IPS DF 6.9 (cell line): Measurements from ENCODE around the gene ERVFRD-1.

Experiments
- DNase-seq: peaks from one replicate; pipeline ENCODE4 v3.0.0-alpha.2; 2013; ENCODE audit warnings: low read depth, low spot score
- H3K27ac ChIP-seq: one replicate; pipeline ENCODE4 v1.5.1; 2013; ENCODE audit warnings: low read length, control low read depth
- H3K27me3 ChIP-seq: 2 replicates; pipeline ENCODE4 v1.6.1; 2013; ENCODE audit warnings: mild to moderate bottlenecking, low read length; ENCODE audit not compliant: control insufficient read depth, insufficient read depth
- H3K36me3 ChIP-seq: 2 replicates; pipeline ENCODE4 v1.6.1; 2013; ENCODE audit warnings: low read length; ENCODE audit not compliant: control insufficient read depth, insufficient read depth
- H3K4me1 ChIP-seq: 2 replicates; pipeline ENCODE4 v1.6.1; 2013; ENCODE audit warnings: low read length; ENCODE audit not compliant: control insufficient read depth, insufficient read depth
- H3K4me3 ChIP-seq: 2 replicates; pipeline ENCODE4 v1.5.1; 2013; ENCODE audit warnings: mild to moderate bottlenecking, low read length
- H3K9me3 ChIP-seq: 2 replicates; pipeline ENCODE4 v1.6.1; 2013; ENCODE audit warnings: low read length, inconsistent platforms; ENCODE audit not compliant: control insufficient read depth, insufficient read depth
- WGBS: extraction: QIAGEN DNeasy Blood & Tissue Kit; methylation state at CpG from one replicate; pipeline ENCODE4 v1.1.7; 2013; ENCODE audit warnings: mixed read lengths, missing lambda C conversion rate; ENCODE audit not compliant: insufficient read length, insufficient coverage; 5-methylcytosine and 5-hydroxymethylcytosine counted together

ERVFRD-1 gene

GRCh38 chr6:11108726-11109125 is 2.8 kb downstream of the ERVFRD-1 start:
- DNase-seq = no peak
- Histone ChIP-seq H3K27me3 (no peaks in the 10 kb centered on the region), H3K36me3 (no peaks in the 10 kb centered on the region), H3K4me1 (peaks cover 5% of the 10 kb centered on the region; the same call in 1 of the 2 replicates), H3K27ac (no peak overlapping the region), H3K4me3 (no peak overlapping the region), H3K9me3 (no peaks in the 10 kb centered on the region)

- Histone ChIP-seq H3K36me3 (no peaks in the 10 kb centered on the region), H3K27me3 (no peaks in the 10 kb centered on the region), H3K4me1 (peaks cover 3% of the 10 kb centered on the region; the same call in 1 of the 2 replicates), H3K27ac (no peak overlapping the region), H3K4me3 (no peak overlapping the region), H3K9me3 (no peaks in the 10 kb centered on the region)
- no CpG with 5 or more reads among the region's 5 CpGs for WGBS
- DNase-seq = no peak
Measured at GRCh38 chr6:11103065-11103464, 8.5 kb downstream of the ERVFRD-1 start.

GRCh38 chr6:11101417-11101816 is 10.1 kb downstream of the ERVFRD-1 start:
- Histone ChIP-seq H3K27ac (no peak overlapping the region), H3K36me3 (no peaks in the 10 kb centered on the region), H3K9me3 (no peaks in the 10 kb centered on the region), H3K27me3 (no peaks in the 10 kb centered on the region), H3K4me1 (peaks cover 2% of the 10 kb centered on the region; the same call in 1 of the 2 replicates), H3K4me3 (no peak overlapping the region)
- WGBS = no CpG with 5 or more reads among the region's 5 CpGs
- no peak for DNase-seq

- WGBS = no CpG with 5 or more reads among the region's 1 CpG
- H3K27ac ChIP-seq = no peak overlapping the region
- H3K4me1 ChIP-seq = peaks cover 2% of the 10 kb centered on the region; the same call in 1 of the 2 replicates
- no peaks in the 10 kb centered on the region for H3K36me3 ChIP-seq
- no peaks in the 10 kb centered on the region for H3K9me3 ChIP-seq
- H3K4me3 ChIP-seq = no peak overlapping the region
- DNase-seq = no peak
- no peaks in the 10 kb centered on the region for H3K27me3 ChIP-seq
Measured at GRCh38 chr6:11098004-11098403, 13.5 kb downstream of the ERVFRD-1 start.

GRCh38 chr6:11097476-11097875 is 14.0 kb downstream of the ERVFRD-1 start:
- Histone ChIP-seq H3K27me3 (no peaks in the 10 kb centered on the region), H3K9me3 (no peaks in the 10 kb centered on the region), H3K4me1 (peaks cover 2% of the 10 kb centered on the region; the same call in 1 of the 2 replicates), H3K4me3 (no peak overlapping the region), H3K27ac (no peak overlapping the region), H3K36me3 (no peaks in the 10 kb centered on the region)
- WGBS = no CpG with 5 or more reads among the region's 8 CpGs
- DNase-seq = no peak

DNA sequence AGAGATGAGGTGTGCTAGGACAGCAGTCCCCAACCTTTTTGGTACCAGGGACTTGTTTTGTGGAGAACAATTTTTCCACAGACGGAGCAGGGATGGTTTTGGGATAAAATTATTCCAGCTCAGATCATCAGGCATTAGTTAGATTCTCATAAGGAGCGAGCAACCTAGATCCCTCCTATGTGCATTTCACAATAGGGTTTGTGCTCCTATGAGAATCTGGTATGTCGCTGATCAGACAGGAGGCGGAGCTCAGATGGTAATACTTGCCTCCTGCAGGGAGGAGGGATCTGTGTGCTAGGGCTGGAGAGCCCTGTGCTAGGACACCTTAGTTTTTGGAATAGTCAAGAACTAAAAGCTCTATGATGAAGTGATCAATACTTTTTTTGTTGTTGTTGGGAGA is 15.4 kb downstream of the ERVFRD-1 start:
- WGBS = no CpG with 5 or more reads among the region's 4 CpGs
- Histone ChIP-seq H3K4me1 (peaks cover under 1% of the 10 kb centered on the region; the same call in 1 of the 2 replicates), H3K27ac (no peak overlapping the region), H3K4me3 (no peak overlapping the region), H3K36me3 (no peaks in the 10 kb centered on the region), H3K9me3 (no peaks in the 10 kb centered on the region), H3K27me3 (no peaks in the 10 kb centered on the region)
- no peak for DNase-seq

- Histone ChIP-seq H3K36me3 (no peaks in the 10 kb centered on the region), H3K9me3 (no peaks in the 10 kb centered on the region), H3K4me3 (peak overlapping the region; percentile 99; the same call in 1 of the 2 replicates), H3K4me1 (no peaks in the 10 kb centered on the region), H3K27ac (no peak overlapping the region), H3K27me3 (no peaks in the 10 kb centered on the region)
- DNase-seq = no peak
- WGBS = no CpG with 5 or more reads among the region's 7 CpGs
Measured at GRCh38 chr6:11094941-11095340, 16.6 kb downstream of the ERVFRD-1 start.

- WGBS = no CpG with 5 or more reads among the region's 15 CpGs
Measured at GRCh38 chr6:11094411-11094851, 17.1 kb downstream of the ERVFRD-1 start.

GRCh38 chr6:11093626-11094410 is 17.7 kb downstream of the ERVFRD-1 start, which contains the start of gene SMIM13:
Gene SMIM13, plus strand, starts transcription at chr6:11093834. Its CDS starts 480 bp downstream, at chr6:11094314.
- DNase-seq = peak; percentile 94
- Histone ChIP-seq H3K36me3 (no peaks in the 10 kb centered on the region), H3K4me3 (peak within 1 kb of the TSS; percentile 99), H3K27me3 (no peaks in the 10 kb centered on the region), H3K27ac (no peak within 1 kb of the TSS), H3K4me1 (no peaks in the 10 kb centered on the region), H3K9me3 (no peaks in the 10 kb centered on the region)
- no CpG with 5 or more reads among the region's 90 CpGs for WGBS

More at GRCh38 chr6:11094411-11094851, 17.1 kb downstream of the ERVFRD-1 start:
- Histone ChIP-seq H3K9me3 (no peaks in the 10 kb centered on the region), H3K27me3 (no peaks in the 10 kb centered on the region), H3K4me1 (no peaks in the 10 kb centered on the region), H3K36me3 (no peaks in the 10 kb centered on the region), H3K27ac (no peak overlapping the region), H3K4me3 (peak overlapping the region; percentile 99)
- no peak for DNase-seq

DNA sequence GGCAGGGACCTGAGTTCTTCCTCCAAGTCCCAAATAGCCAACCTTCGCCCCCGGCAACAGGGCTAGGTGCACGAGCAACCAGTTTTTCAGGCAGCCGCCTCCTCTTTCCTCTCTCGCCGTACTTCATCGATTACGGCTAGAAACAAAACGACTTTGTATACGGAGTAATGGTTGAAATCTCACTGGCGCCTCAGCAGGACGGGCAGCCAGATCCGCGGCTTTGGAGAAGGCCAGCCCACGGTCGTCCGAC is 18.2 kb downstream of the ERVFRD-1 start:
- Histone ChIP-seq H3K27me3 (no peaks in the 10 kb centered on the region), H3K27ac (no peak overlapping the region)
- WGBS = no CpG with 5 or more reads among the region's 17 CpGs

More for the DNA sequence above, 18.2 kb downstream of the ERVFRD-1 start:
- no peaks in the 10 kb centered on the region for H3K36me3 ChIP-seq
- no peaks in the 10 kb centered on the region for H3K4me1 ChIP-seq
- H3K9me3 ChIP-seq = no peaks in the 10 kb centered on the region
- DNase-seq = no peak
- H3K4me3 ChIP-seq = peak overlapping the region; percentile 55; the same call in 1 of the 2 replicates
